GM18873 (cell line): ENCODE data around the gene CADPS.

Experiments
- ATAC-seq: cut with Tn5 transposase; IDR thresholded peaks from one replicate; pipeline ENCODE4 v1.9.1; 2021; ENCODE audit warnings: mild to moderate bottlenecking, moderate library complexity, moderate number of reproducible peaks; ENCODE audit not compliant: unreplicated experiment, low FRiP score

CADPS gene

DNA sequence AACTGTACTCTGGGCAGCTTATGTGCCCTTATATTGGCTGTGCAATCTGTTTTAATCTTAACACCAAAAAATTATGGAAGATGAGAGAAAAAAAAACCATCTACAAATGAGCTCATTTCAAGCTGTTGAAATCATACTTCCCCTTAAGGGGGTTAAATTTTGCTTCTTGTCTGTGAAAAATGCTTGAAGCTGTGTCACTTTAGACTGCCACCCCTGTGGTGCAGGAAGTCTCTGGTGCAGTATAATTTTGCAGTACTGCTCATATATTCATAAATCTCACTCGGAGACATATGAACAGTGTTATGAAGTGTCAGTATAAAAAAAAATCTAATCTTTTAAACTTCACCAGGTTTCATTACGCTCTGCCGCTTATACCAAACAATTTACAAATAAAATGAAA lies 471.5 kb downstream of the CADPS start:
- no peak for ATAC-seq

GRCh38 chr3:62392626-62393292 lies 482.5 kb downstream of the CADPS start:
- ATAC-seq = no peak

DNA sequence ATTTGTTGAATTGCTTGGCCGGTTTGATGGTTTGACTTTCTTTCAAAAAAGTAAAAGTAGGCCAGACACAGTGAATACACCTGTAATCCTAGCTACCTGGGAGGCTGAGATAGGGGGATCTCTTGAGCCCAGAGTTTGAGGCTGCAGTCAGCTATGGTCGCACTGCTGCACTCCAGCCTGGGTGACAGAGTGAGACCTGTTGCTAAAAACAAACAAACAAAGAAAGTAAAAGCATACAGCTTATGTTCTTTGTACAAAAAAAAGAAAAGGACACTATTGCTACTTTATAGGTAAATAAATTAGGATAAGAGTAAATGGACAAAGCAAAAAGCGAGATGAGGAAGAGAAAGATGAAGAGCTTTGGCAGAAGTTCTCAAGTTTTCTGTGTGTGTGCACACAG lies 488.0 kb downstream of the CADPS start:
- ATAC-seq = no peak

GRCh38 chr3:62379321-62379798 lies 495.9 kb downstream of the CADPS start:
- no peak for ATAC-seq

DNA sequence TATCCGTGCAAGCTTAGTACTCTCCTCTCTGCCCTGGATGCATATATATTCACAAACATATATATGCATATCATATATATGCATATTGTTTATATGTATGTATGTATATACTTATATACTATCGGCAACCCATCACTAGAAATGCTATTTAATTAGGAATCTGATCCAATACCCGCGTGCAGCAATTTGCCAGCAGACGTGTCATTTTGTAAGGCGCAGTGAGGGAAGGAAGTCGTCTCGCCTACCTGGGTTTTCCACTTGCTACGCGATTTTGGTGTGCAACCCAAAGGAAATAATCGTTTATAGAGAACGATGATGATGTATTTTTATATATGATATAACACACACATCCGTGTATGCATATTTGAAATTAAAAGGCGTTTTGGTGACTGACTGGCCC lies 496.3 kb downstream of the CADPS start:
- no peak for ATAC-seq

DNA sequence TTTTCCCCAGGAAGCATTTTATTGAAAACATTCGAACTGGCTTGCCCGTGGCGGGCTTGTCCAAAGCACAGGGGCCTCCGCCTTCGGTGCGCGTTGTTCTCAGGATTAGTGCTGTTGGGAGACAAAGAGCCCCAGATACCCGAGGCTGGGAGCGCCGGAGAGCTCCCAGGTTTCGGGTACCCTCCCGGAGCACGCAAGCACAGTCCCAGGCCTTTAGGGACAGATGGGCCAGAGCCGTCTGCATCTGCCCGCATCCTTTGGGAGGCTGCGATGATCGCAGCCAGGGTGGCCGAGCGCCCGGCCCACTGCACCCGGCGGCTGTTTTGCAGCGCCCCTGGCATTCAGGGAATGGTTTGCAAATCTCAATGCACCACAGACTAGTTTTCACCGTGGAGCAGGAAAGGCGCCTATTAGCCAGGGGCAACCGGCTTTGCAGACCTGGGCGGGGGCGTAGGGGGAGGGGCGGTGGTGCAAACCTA lies 496.9 kb downstream of the CADPS start:
- ATAC-seq = no peak

GRCh38 chr3:62376906-62377877 lies 498.0 kb downstream of the CADPS start:
- no peak for ATAC-seq

DNA sequence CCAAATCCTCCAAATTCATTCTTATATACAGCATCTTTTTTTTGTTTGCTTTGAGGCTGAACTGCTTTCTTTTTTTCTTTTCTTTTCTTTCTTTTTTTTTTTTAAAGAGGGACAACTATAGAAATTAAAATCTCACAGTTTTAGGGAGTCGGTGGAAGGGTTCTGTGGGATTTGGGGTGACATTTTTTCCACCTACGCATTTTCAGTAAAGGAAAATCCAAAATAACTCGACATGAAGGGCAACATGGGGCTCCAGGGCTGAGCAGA lies 498.8 kb downstream of the CADPS start:
- no peak for ATAC-seq

- no peak for ATAC-seq
These were observed 499.4 kb downstream of the CADPS start for GRCh38 chr3:62375655-62376453.

DNA sequence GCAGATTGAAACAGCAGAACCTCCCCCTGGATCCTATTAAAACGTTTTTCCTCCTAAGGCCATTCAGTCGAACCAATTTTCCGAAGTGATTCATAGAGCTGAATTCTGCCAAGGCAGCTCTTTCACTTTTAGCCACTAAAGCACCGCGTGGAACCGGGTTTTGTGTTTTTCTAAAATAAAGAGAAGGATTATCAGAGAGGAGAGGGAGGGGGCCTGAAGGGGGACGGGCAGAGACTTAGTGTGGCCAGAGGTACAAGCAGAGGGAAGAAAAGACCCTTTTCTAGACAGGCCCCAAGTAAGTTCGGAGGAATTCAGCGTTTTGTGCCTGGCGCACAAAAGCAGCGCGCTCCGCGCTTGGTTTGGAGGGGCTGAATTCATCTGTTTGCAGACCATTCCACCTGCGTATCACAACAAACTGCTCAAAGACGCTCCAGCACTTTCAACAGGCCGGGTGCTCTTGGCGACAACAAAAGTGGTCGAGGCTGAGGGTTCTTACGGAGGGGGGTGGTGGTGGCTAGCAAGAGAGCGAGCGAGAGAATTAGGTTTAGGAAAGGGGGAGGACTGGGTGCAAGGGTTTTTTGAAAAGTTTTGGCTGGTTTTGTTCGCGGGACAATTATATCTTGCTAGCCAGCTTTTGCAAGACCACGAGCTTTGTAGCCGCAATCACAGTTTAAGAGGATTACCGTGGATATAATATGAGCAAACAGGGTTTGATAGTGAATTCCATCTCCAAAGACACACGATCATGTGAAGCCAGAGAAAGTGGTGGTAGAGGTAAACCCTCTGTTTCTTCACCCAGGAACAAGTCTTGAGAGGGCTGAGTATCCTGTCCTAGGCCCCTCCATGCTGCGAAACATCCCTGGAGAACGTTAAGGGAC lies 500.6 kb downstream of the CADPS start:
- no peak for ATAC-seq

DNA sequence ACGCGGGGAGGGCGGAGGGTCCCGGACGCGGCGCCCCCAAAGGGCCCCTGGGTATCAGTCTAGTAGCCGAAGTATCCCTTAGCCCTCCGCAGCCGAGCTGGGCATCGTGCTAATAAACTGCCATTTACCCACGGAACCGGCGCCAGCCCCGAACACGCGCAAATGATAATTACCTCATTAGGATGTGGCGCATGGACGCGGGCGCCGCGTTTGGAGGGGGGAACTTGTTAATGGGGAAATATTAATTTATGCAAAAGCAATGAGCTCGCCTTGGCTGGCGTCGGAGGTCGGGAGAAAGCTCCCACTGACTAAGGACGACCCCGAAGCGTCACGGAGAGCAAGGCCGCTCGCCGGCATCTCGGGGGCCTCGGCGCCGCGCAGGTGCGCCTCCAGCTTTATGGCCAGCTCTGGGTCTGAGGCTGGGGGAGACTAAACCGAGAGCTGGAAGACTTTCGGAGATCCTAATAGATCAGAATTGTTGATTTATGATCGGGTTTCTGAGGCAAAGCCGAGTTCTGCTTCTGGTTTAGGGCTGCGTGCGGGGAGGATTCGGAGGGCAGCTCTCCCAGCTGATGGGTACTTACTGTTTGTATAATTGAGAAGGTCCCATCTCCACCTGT lies 501.4 kb downstream of the CADPS start:
- no peak for ATAC-seq

GRCh38 chr3:62373215-62373614 lies 502.0 kb downstream of the CADPS start, which contains the start of gene FEZF2:
TSS of gene FEZF2 (minus strand) at chr3:62373550. CDS start at chr3:62372868, 682 bp downstream.
- no peak for ATAC-seq

- ATAC-seq = no peak
These were observed 502.6 kb downstream of the CADPS start for GRCh38 chr3:62372621-62373041.

- no peak for ATAC-seq
These were observed 503.3 kb downstream of the CADPS start for GRCh38 chr3:62371720-62372591.

DNA sequence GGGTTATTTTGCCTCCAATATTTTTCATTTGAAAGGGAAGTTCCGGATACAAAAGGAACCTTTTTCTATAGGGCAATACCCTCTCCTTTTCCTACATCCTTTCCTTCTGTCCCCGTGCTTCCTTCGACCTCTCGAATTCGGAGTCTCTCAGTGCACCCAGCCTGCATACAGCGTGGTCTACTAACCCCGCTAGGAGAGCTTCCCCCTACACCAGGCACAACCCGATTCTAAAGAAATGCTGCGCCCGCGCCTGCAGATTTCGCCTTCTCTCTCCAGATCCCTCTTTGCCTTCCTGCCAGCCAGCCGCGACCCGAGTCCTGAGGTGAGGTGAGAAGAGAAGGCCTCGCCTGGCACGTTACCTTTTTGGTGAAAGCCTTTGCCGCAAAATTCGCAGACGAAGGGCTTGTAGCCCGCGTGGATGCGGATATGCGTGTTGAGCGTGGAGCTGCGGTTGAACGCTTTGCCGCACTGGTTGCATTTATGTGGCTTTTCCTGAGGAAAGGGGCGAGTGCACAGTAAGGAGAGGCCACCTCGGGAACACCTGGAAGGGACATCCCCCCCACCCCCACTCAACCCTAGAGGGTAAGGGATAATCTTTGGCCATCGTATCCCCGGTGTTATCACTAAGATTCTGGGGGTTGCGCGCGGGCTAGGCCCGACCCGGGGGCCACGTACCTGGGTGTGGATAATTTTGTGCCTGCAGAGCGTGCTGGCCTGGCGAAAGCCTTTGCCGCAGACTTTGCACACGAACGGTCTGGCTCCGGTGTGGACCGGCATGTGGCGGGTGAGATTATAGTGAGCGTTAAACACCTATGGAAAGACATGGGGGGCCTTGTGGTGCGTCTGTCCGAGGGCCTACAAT lies 504.1 kb downstream of the CADPS start:
- ATAC-seq = no peak

- no peak for ATAC-seq
These were observed 504.9 kb downstream of the CADPS start for GRCh38 chr3:62370112-62370857.

DNA sequence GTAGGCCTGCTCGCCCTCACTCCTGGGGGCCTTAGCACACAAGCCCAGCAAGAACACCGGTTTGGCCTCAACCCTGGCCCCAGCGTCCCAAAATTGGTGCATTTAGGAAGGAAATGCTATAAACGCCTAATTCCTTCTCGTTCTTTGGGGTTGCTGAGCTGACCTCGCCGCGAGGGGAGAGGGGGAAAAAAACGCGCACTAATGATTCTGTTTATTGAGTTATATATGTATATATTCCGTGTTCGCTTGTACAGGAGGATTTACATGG lies 505.8 kb downstream of the CADPS start:
- ATAC-seq = no peak
